OCI-LY7 (cell line): ENCODE data around the gene TRIP13.

ENCODE experiments used
- EZH2phosphoT487 ChIP-seq: fragments of 200-600 bp; sonication (generic); IDR thresholded peaks from 2 replicates; pipeline ENCODE4 v1.6.1; 2018; ENCODE audit warnings: low read depth, borderline replicate concordance, mild to moderate bottlenecking, mixed run types, antibody characterized with exemption, low read length, moderate library complexity, mixed read lengths
- TF ChIP-seq, protein P1 (sequence below): fragments of 200-600 bp; sonication (generic); conservative IDR thresholded peaks from 2 replicates; pipeline ENCODE4 v1.5.1; 2014; ENCODE audit warnings: mild to moderate bottlenecking, antibody characterized with exemption, low read length, moderate library complexity, mixed read lengths

DNA sequence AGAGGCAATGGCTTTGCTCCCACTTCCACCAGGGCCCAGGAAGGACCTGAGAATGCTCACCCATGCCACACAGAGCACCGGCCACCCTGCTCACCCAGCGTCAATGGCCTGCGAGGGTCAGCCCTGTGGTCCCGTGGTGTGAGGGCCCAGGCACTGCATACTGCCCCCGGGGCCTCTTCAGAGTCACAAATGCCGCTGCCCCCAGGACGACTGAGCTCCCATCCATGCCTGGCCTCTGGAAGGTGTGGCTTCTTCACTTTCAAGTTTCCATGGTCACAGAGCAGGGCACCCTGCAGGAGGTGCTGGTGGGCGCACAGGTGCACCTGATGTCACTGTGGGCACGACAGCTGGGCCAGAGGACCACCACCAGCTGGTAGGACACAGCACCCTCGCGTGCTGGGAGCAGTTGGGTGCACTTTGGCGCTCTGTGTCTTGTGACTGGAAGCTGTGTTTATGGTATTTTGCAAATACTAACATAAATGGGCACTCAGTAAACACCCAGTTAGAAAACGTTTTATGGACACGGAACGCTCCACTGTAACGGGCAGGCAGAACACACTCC is 29.4 kb upstream of the TRIP13 start:
- TF ChIP-seq, protein P1, sequence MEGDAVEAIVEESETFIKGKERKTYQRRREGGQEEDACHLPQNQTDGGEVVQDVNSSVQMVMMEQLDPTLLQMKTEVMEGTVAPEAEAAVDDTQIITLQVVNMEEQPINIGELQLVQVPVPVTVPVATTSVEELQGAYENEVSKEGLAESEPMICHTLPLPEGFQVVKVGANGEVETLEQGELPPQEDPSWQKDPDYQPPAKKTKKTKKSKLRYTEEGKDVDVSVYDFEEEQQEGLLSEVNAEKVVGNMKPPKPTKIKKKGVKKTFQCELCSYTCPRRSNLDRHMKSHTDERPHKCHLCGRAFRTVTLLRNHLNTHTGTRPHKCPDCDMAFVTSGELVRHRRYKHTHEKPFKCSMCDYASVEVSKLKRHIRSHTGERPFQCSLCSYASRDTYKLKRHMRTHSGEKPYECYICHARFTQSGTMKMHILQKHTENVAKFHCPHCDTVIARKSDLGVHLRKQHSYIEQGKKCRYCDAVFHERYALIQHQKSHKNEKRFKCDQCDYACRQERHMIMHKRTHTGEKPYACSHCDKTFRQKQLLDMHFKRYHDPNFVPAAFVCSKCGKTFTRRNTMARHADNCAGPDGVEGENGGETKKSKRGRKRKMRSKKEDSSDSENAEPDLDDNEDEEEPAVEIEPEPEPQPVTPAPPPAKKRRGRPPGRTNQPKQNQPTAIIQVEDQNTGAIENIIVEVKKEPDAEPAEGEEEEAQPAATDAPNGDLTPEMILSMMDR: no peak
- no peak for TF ChIP-seq EZH2phosphoT487
